ENCODE measurements around the gene ANKRD65.
A peak's percentile ranks its signal among the peaks of the same experiment; 100 is the strongest.

- peak in 5 of 7 experiments; percentile 21 to 67 (median 54) for TF ChIP-seq CTCF (IDR thresholded peaks at IDR 0.05)
- TF ChIP-seq POLR2A (IDR thresholded peaks at IDR 0.05), result peak; percentile 57 to 81 (median 78)
Observed at GRCh38 chr1:1437904-1438376, 16.9 kb upstream of the ANKRD65 start.

All from body of pancreas (tissue), 4 donors.